ENCODE measurements around the gene KRT85. TPM values are rescaled to one million over a fixed set of nuclear protein-coding genes. Genes with fewer than 3 reads are reported as not detected.

Gene KRT85
- total RNA-seq, 2 experiments from 2014 or later, result not detected

DNA sequence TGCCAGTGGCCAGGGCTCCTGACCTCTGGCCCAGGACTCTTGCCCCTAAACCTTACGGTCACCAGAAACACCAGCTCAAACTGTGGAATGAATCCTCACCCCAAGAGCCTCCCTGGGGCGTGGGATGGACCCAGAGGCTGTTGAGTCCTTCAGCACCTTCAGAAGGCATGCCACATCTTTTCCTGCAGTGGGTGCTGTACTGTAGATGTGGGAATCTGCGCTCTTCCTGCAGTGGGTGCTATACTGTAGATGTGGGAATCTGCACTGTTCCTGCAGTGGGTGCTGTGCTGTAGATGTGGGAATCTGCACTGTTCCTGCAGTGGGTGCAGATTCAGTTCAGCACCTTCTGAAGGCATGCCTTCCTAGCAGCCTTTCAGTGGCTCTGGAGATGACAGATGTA lies 37.7 kb upstream of the KRT85 start:
- no peak for DNase-seq
- Histone ChIP-seq H3K9me3 (ENCODE audit: control insufficient read depth in 1 of 2, insufficient read depth in 1 of 2, low read length in 2 of 2) (peaks cover 0 to 3% of the 10 kb centered on the region in 2 experiments), H3K27me3 (ENCODE audit: control insufficient read depth in 1 of 2, insufficient read depth in 2 of 2, low read length in 2 of 2) (peaks cover 0 to 5% of the 10 kb centered on the region in 2 experiments), H3K27ac (ENCODE audit: low read depth in 1 of 2, low read length in 2 of 2) (no peak overlapping the region), H3K4me1 (ENCODE audit: insufficient read depth, low read length) (no peaks in the 10 kb centered on the region), H3K4me3 (ENCODE audit: low read length) (no peak overlapping the region), H3K36me3 (ENCODE audit: insufficient read depth, low read length) (no peaks in the 10 kb centered on the region)
- H3K27me3 Mint-ChIP-seq, result peaks cover 10% of the 10 kb centered on the region
- TF ChIP-seq, protein P1, sequence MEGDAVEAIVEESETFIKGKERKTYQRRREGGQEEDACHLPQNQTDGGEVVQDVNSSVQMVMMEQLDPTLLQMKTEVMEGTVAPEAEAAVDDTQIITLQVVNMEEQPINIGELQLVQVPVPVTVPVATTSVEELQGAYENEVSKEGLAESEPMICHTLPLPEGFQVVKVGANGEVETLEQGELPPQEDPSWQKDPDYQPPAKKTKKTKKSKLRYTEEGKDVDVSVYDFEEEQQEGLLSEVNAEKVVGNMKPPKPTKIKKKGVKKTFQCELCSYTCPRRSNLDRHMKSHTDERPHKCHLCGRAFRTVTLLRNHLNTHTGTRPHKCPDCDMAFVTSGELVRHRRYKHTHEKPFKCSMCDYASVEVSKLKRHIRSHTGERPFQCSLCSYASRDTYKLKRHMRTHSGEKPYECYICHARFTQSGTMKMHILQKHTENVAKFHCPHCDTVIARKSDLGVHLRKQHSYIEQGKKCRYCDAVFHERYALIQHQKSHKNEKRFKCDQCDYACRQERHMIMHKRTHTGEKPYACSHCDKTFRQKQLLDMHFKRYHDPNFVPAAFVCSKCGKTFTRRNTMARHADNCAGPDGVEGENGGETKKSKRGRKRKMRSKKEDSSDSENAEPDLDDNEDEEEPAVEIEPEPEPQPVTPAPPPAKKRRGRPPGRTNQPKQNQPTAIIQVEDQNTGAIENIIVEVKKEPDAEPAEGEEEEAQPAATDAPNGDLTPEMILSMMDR (IDR thresholded peaks at IDR 0.05), result no peak
- no peak overlapping the region for H3K4me3 Mint-ChIP-seq
- no peaks in the 10 kb centered on the region for H3K9me3 Mint-ChIP-seq
- intact Hi-C loops (cut with DNase I, micrococcal nuclease), result no loop called here
- POLR2A ChIA-PET, result no interaction called here
- H3K36me3 Mint-ChIP-seq (ENCODE audit: low read depth), result no peaks in the 10 kb centered on the region
- H3K4me1 Mint-ChIP-seq (ENCODE audit: low read depth), result no peaks in the 10 kb centered on the region
- CTCF ChIA-PET, result no interaction called here
- H3K27ac Mint-ChIP-seq, result no peak overlapping the region
- no peak for ATAC-seq (ENCODE audit: poor library complexity)

- no peaks in the 10 kb centered on the region for H3K36me3 ChIP-seq (ENCODE audit: insufficient read depth, low read length)
- Mint-ChIP-seq H3K4me3 (no peak overlapping the region), H3K27ac (no peak overlapping the region), H3K36me3 (ENCODE audit: low read depth) (no peaks in the 10 kb centered on the region), H3K4me1 (ENCODE audit: low read depth) (no peaks in the 10 kb centered on the region), H3K27me3 (peaks cover 8% of the 10 kb centered on the region), H3K9me3 (no peaks in the 10 kb centered on the region)
- DNase-seq (no peak), ATAC-seq (ENCODE audit: poor library complexity) (no peak)
- POLR2A ChIA-PET, result no interaction called here
- CTCF ChIA-PET, result no interaction called here
- H3K4me3 ChIP-seq (ENCODE audit: low read length), result no peak overlapping the region
- H3K4me1 ChIP-seq (ENCODE audit: insufficient read depth, low read length), result no peaks in the 10 kb centered on the region
- TF ChIP-seq, protein P1 (IDR thresholded peaks at IDR 0.05), result no peak
- H3K27ac ChIP-seq (ENCODE audit: low read depth in 1 of 2, low read length in 2 of 2), result no peak overlapping the region
- intact Hi-C loops (cut with DNase I, micrococcal nuclease), result no loop called here
- H3K27me3 ChIP-seq (ENCODE audit: control insufficient read depth in 1 of 2, insufficient read depth in 2 of 2, low read length in 2 of 2), result peaks cover 0 to 5% of the 10 kb centered on the region in 2 experiments
- peaks cover 0 to 3% of the 10 kb centered on the region in 2 experiments for H3K9me3 ChIP-seq (ENCODE audit: control insufficient read depth in 1 of 2, insufficient read depth in 1 of 2, low read length in 2 of 2)
Measured at GRCh38 chr12:52403561-52403960, 36.3 kb upstream of the KRT85 start.

GRCh38 chr12:52402873-52403540 lies 35.7 kb upstream of the KRT85 start:
- no peaks in the 10 kb centered on the region for H3K4me1 Mint-ChIP-seq (ENCODE audit: low read depth)
- no peak overlapping the region for H3K4me3 ChIP-seq (ENCODE audit: low read length)
- H3K27me3 Mint-ChIP-seq, result peaks cover 3% of the 10 kb centered on the region
- ChIA-PET CTCF (no interaction called here), POLR2A (no interaction called here)
- H3K4me1 ChIP-seq (ENCODE audit: insufficient read depth, low read length), result no peaks in the 10 kb centered on the region
- TF ChIP-seq, protein P1 (IDR thresholded peaks at IDR 0.05), result no peak
- H3K36me3 ChIP-seq (ENCODE audit: insufficient read depth, low read length), result no peaks in the 10 kb centered on the region
- no peaks in the 10 kb centered on the region for H3K36me3 Mint-ChIP-seq (ENCODE audit: low read depth)
- DNase-seq, result no peak
- H3K4me3 Mint-ChIP-seq, result no peak overlapping the region
- H3K9me3 Mint-ChIP-seq, result no peaks in the 10 kb centered on the region
- ATAC-seq (ENCODE audit: poor library complexity), result no peak
- intact Hi-C loops (cut with DNase I, micrococcal nuclease), result no loop called here
- no peak overlapping the region for H3K27ac Mint-ChIP-seq
- peaks cover 0 to 3% of the 10 kb centered on the region in 2 experiments for H3K9me3 ChIP-seq (ENCODE audit: control insufficient read depth in 1 of 2, insufficient read depth in 1 of 2, low read length in 2 of 2)
- peaks cover 0 to 5% of the 10 kb centered on the region in 2 experiments for H3K27me3 ChIP-seq (ENCODE audit: control insufficient read depth in 1 of 2, insufficient read depth in 2 of 2, low read length in 2 of 2)
- no peak overlapping the region for H3K27ac ChIP-seq (ENCODE audit: low read depth in 1 of 2, low read length in 2 of 2)
